ACHN (cell line): Measurements from ENCODE around the gene CBFA2T3.

Experiments used
- DNase-seq: peaks from one replicate; pipeline ENCODE4 v3.0.0-alpha.2; 2015
- in situ Hi-C: cut with HindIII; loops from 2 replicates; pipeline ENCODE4 v1.10.0; 2017; ENCODE audit warnings: low sequenced_read_pairs, low pct_ligation_motif_present, low pct_unique_long_range_greater_than_20kb

The CBFA2T3 gene

GRCh38 chr16:89001117-89002027 is 24.4 kb upstream of the CBFA2T3 start:
- no peak for DNase-seq

DNA sequence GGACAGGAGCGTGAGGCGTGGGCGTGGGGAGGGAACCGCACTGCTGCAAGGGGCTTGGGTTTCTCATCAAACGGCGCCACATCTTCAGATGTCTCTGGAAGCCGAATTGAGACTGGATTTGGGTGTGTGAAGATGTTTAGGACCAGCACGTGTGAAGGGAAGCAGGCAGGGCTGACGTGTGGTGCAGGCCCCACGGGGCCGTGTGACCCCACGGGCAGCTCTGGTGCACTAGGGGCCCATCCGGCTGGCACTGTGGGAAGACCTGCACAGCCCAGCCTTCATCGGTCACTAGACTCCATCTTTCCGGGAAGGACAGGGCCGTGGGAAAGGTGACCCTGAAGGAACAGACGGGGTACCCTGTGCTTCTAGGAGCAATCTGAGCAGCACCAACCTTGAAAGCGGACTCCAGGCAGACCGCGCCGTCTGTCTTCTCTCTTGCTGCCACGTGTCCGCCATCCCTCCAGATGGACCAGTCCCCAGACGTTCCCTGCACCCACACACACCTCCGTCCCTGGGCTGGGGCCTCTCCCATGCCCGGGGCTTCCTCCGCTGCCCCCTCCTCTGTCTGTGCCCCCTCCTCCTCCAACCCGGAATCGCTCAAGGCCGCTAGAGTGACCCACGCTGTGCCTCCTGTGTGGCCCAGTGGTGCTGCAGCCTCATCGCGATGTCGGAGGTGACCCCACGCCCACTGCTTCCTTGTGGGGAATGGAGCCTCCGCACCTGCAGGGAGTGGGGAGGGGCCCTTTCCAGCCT is 23.4 kb upstream of the CBFA2T3 start:
- in situ Hi-C loops, result no loop called here
- DNase-seq, result no peak

More at GRCh38 chr16:89001117-89002027, 24.4 kb upstream of the CBFA2T3 start:
- in situ Hi-C loops, result no loop called here

GRCh38 chr16:88999457-89000206 is 22.6 kb upstream of the CBFA2T3 start:
- no peak for DNase-seq
- in situ Hi-C loops, result loop anchor here (5.0 kb wide), 1 partner anchor 48 kb away; no protein-coding TSS in a partner anchor

GRCh38 chr16:88995746-88996535 is 18.9 kb upstream of the CBFA2T3 start:
- in situ Hi-C loops, result loop anchor here (5.0 kb wide), 1 partner anchor 51 kb away; no protein-coding TSS in a partner anchor
- no peak for DNase-seq

GRCh38 chr16:88995194-88995593 is 18.2 kb upstream of the CBFA2T3 start:
- no peak for DNase-seq
- in situ Hi-C loops, result loop anchor here (5.0 kb wide), 1 partner anchor 52 kb away; no protein-coding TSS in a partner anchor

- in situ Hi-C loops, result loop anchor here (5.0 kb wide), 1 partner anchor 53 kb away; no protein-coding TSS in a partner anchor
- DNase-seq, result no peak
These were observed 17.7 kb upstream of the CBFA2T3 start for GRCh38 chr16:88994695-88995094.

DNA sequence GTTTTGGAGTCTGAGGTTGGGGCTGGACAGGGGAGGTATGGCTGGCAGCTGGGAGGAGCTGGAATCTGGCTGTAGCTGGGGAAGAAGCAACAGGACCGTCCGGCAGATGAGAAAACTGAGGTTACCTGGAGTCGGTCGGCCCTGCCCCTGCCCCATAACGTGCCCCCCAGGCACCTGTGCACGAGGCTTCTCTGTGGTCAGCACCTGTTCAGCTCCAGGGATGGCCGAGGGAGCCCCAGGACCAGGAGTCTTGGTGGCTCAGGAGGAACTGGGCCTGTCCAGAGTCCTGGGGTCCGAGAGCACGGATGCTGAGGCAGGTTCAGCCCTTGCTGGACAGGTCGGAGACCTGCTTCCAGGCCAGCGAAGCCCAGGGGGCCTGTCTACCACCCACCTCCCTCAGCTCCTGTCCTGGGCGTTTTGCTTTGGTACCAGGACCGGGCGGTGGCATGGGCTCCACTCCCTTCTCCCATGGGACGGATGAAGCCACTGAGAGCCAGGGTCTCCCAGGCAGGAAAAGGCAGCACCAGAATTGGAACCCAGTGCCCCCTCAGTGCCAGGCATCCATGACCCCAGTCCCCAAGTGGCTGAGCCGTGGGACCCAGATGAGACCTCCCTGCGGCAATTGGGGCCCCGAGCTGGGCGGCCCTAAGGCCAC is 17.1 kb upstream of the CBFA2T3 start:
- in situ Hi-C loops, result no loop called here
- no peak for DNase-seq

DNA sequence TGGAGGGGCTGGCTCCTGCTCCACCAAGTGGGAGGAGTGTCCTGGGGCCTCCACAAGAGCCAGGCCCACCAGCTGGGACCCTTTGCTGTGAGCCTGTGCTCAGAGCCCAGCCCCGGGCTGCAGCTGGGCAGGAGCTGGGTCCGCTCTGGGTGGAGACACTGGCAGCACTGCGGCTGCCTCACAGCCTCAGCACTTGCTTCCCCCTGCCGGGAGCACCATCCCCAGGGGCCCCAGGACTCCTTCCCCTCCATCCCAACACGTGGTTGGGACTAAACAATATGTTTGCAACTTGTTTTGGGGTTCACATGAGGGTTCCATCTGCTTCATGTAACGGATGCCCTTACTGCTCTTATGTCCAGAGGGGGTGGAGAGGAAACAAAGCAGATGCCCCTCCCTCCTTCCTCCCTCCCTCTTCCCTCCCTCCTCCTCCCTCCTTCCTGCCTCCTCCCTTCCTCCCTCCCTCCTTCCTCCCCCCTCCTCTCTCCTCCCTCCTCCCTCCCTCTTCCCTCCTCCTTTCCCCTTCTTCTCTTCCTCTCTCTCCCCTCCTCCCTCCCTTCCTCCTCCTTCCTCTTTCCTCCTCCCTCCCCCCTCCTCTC is 16.3 kb upstream of the CBFA2T3 start:
- in situ Hi-C loops, result no loop called here
- no peak for DNase-seq

GRCh38 chr16:88992351-88993165 is 15.6 kb upstream of the CBFA2T3 start:
- in situ Hi-C loops, result no loop called here

DNA sequence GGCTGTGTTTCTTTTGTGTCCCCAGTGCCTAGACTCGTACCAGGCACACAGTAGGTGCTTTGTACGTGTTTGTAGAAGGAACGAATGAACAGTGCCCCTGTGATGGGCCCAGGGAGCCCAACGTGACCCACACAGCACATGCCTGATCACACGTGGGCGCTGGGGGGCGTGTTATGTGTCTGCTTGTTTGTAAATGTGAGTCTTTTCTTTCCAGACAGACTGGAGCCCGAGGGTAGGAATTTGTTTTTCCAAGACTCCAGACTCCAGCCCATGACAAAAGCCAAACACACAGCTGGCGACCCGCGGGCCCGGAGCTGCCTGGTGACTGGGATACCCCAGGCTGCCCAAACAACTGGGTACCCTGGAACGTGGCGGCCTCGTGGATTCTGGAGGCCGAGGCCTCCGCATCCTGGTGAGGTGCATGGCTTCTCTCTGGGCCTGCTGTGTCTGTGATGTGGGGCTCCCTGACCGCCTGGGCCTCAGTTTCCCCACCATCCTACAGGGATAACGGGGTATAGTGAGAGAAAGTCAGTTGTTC is 14.9 kb upstream of the CBFA2T3 start:
- in situ Hi-C loops, result no loop called here
- DNase-seq, result no peak

More at GRCh38 chr16:88992351-88993165, 15.6 kb upstream of the CBFA2T3 start:
- no peak for DNase-seq

DNA sequence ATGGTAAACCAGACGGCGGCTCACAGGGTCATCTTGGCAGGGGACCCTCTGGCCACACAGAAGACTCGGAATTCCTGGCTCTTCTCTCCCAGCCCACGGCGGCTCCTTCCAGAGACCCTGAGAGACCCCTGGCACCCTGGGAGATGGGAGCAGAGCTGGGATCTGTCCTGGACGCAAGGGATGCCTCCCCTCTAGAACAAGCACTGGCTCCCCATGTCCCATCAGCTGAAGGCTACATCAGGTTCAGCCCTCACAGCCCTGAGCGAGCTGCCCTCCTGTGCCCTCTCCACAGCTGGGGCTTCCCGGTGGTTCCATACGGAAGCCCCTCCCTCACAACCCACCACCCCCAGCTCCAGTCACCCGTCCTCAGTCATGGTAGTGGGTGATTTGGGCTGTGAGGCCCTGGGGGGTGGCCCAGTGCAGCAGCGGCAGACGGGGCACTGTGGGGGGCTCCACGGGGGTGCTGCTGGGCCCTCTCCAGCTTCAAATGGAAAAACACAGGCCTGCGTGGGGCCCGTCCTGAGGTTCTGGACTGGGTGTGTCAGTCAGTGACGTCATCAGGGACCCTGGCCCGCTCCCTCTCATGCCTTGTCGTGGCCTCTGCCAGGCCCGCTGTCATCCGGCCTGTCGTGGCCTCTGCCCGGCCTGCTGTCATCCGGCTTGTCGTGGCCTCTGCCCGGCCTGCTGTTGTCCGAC is 13.0 kb upstream of the CBFA2T3 start:
- in situ Hi-C loops, result no loop called here
- no peak for DNase-seq

DNA sequence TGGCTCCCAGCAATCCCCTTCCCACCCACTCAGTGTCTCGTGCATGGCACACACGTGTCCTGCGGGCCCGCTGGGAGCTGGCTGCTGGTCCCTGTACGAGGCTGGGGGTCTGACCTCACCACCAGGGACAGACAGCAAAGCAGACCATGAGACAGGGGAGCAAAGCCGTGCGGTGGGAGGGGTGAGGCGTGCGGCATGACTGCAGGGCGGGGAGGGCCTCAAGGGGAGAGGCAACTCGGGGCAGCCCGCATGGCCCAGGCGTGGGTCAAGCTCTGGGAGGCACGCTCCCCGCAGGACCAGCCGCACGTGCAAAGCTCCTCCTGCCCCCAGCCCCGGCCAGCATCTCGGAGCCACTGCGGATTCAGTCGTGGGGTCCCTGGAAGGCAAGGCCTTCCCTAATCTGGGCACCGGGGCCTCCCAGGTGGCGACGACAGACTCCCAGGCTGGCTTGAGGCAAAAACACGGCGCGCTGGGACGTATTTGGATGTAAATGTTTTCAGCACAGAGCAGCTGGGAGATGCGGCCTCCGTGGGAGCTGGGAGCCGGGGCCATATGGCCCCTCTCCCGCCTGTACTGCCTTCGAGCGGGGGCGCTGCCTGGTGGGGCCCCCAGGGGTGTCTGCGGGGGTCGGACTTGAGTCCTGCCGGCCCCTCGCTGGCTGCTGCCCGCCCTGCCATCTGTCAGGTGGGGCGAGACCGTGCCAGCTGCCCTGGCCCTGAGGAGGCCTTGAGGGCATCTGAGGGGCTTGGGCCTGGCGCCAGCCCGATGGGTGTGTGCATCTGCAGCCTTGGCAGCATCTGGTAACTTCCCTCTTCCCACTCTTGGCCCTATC is 12.2 kb upstream of the CBFA2T3 start:
- in situ Hi-C loops, result no loop called here
- no peak for DNase-seq

DNA sequence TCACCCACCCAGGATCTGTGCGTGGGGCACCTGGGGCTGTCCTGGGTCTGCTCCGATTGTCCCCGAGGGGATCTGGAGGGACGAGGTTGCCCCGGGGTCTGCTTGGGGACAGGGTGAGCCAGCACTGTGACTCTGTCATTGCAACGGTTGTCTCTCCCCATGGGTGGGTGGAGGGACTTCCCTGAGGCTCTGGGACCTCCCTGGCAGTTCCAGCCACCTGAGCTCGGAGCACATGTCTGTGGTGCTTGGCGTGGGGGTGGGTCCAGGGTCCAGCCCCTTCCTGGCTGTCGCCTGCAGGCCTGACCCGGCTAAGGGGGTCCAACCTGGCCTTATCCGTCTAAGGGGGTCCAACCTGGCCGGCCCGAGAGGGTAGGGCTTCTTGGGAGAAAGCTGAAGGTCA is 8.5 kb upstream of the CBFA2T3 start:
- in situ Hi-C loops, result no loop called here
- DNase-seq, result no peak

GRCh38 chr16:88983771-88984687 is 7.0 kb upstream of the CBFA2T3 start:
- in situ Hi-C loops, result no loop called here
- no peak for DNase-seq
